K562 (cell line): ENCODE results near the gene DLK1. TPM values are rescaled to one million over a fixed set of nuclear protein-coding genes. Genes with fewer than 3 reads are reported as not detected.

Experiments
- AFF1 ChIP-seq, 2 experiments: fragments of 450-650 bp; IDR thresholded peaks; 2 replicates each; pipeline ENCODE4 v1.6.1; 2018; ENCODE audit warnings: mild to moderate bottlenecking in 2 of 2, low read depth in 1 of 2; ENCODE audit not compliant: partially characterized antibody in 2 of 2
- ARID3B ChIP-seq: fragments of 250-450 bp; sonication (Bioruptor Pico); IDR thresholded peaks from 2 replicates; pipeline ENCODE4 v1.4.0; 2020; ENCODE audit warnings: borderline replicate concordance
- CBFB ChIP-seq: sonication (generic); formaldehyde crosslinking; IDR thresholded peaks from 2 replicates; pipeline ENCODE4 v1.4.0; 2020; ENCODE audit warnings: mild to moderate bottlenecking, missing genetic modification reagents
- CTBP1 ChIP-seq: fragments of 450-650 bp; IDR thresholded peaks from 2 replicates; pipeline ENCODE4 v1.6.1; 2016; ENCODE audit warnings: borderline replicate concordance
- EP300 ChIP-seq: IDR thresholded peaks from 2 replicates; pipeline ENCODE4 v1.6.1; 2012; ENCODE audit warnings: low read length, improper control_type of control experiment
- FOXM1 ChIP-seq, 2 experiments: fragments of 450-650 bp in 1 of 2; sonication (generic) in 1 of 2; formaldehyde crosslinking in 1 of 2; IDR thresholded peaks; 2 replicates each; pipeline versions ENCODE4 v1.6.1 to v1.9.0; 2017 to 2022; ENCODE audit warnings: low read depth in 2 of 2, mild to moderate bottlenecking in 2 of 2, missing genetic modification reagents in 1 of 2, moderate library complexity in 1 of 2
- GATA2 ChIP-seq: sonication (generic); formaldehyde crosslinking; IDR thresholded peaks from 2 replicates; pipeline ENCODE4 v1.4.0; 2020; ENCODE audit warnings: mild to moderate bottlenecking, missing genetic modification reagents
- ID3 ChIP-seq, 2 experiments: fragments of 250-450 bp in 1 of 2; fragments of 450-650 bp in 1 of 2; sonication (Bioruptor Pico) in 1 of 2; IDR thresholded peaks; 2 replicates each; pipeline versions ENCODE4 v1.6.1 to v1.8.0; 2016 to 2021; ENCODE audit warnings: mild to moderate bottlenecking in 2 of 2, moderate library complexity in 2 of 2, missing compliant biosample characterization in 1 of 2, missing genetic modification characterization in 1 of 2
- KLF10 ChIP-seq: fragments of 250-450 bp; sonication (Bioruptor Pico); IDR thresholded peaks from 2 replicates; pipeline ENCODE4 v1.6.1; 2021; ENCODE audit warnings: matching md5 sums
- RAD51 ChIP-seq: fragments of 450-650 bp; IDR thresholded peaks from 2 replicates; pipeline ENCODE4 v1.7.1; 2016; ENCODE audit warnings: low read depth, mild to moderate bottlenecking, borderline replicate concordance
- TAF1 ChIP-seq: IDR thresholded peaks from 2 replicates; pipeline ENCODE4 v1.6.1; 2011; ENCODE audit warnings: mild to moderate bottlenecking, low read length, moderate library complexity; ENCODE audit not compliant: insufficient read depth, control insufficient read depth, severe bottlenecking; ENCODE audit errors: extremely low read depth
- TAL1 ChIP-seq: fragments of 450-650 bp; IDR thresholded peaks from 2 replicates; pipeline ENCODE4 v1.6.1; 2016; ENCODE audit warnings: mild to moderate bottlenecking
- VEZF1 ChIP-seq: fragments of 200-800 bp; sonication (Bioruptor generic); IDR thresholded peaks from 2 replicates; pipeline ENCODE4 v1.6.1; 2017; ENCODE audit warnings: missing genetic modification characterization, missing compliant biosample characterization
- ZBTB26 ChIP-seq: fragments of 450-650 bp; formaldehyde crosslinking; IDR thresholded peaks from 2 replicates; pipeline ENCODE4 v1.4.0; 2022; ENCODE audit warnings: missing genetic modification characterization
- ZFPM2 ChIP-seq: fragments of 250-450 bp; sonication (Bioruptor Pico); IDR thresholded peaks from 2 replicates; pipeline ENCODE4 v1.5.1; 2022; ENCODE audit warnings: mild to moderate bottlenecking
- ZKSCAN3 ChIP-seq: fragments of 250-450 bp; sonication (Bioruptor Pico); IDR thresholded peaks from 2 replicates; pipeline ENCODE4 v1.4.0; 2020
- ZNF384 ChIP-seq: IDR thresholded peaks from 2 replicates; pipeline ENCODE4 v1.6.1; 2012; ENCODE audit warnings: low read depth, low read length, improper control_type of control experiment
- polyA plus RNA-seq, 8 experiments: library from polyadenylated mRNA; depleted of rRNA in 4 of 8; stranded (reverse) in 5 of 8; unstranded in 3 of 8; fragments of >200 nt; fragmentation: Nextera tagmentation in 2 of 8; fragmentation: Illumina TruSeq in 1 of 8; extraction: Ambion mirVana in 2 of 8; extraction: Trizol in 1 of 8; gene quantifications; 2 replicates each; pipeline versions ENCODE4 v1.2.1 to v1.2.3, GENCODE V29; 2011 to 2014; ENCODE audit warnings: inconsistent platforms in 1 of 8, missing spikeins in 1 of 8
- total RNA-seq, 7 experiments: library from RNA; depleted of rRNA in 6 of 7; stranded (reverse); fragments of >200 nt in 6 of 7; fragmentation: Illumina TruSeq in 2 of 7; extraction: Trizol in 2 of 7; gene quantifications; 2 replicates each; pipeline versions ENCODE4 v1.2.1 to v1.2.3, GENCODE V29; 2011 to 2021; ENCODE audit warnings: low replicate concordance in 1 of 7

The DLK1 gene
- total and polyA plus RNA-seq, 9 of the 15 experiments (the other 6 are each of a cell fraction or from before 2014, with no cell fraction given) = 4.4 to 97.2 (median 15.3) TPM

- TF ChIP-seq ZBTB26 (no peak), FOXM1 (IDR thresholded peaks at IDR 0.05; ENCODE audit: low read depth) (no peak), FOXM1 (CRISPR knock-in tag; IDR thresholded peaks at IDR 0.05; ENCODE audit: low read depth) (no peak), CTBP1 (0 out of 2 replicates have a peak, but pooled peaks have one; percentile 50), ID3 (CRISPR knock-in tag; IDR thresholded peaks at IDR 0.05) (no peak), ID3 (tag; IDR thresholded peaks at IDR 0.05) (no peak), RAD51 (no peak), ZNF384 (no peak), VEZF1 (CRISPR knock-in tag) (peak; percentile 16; the same call in 1 of the 2 replicates), EP300 (peak; percentile 65; the same call in 1 of the 2 replicates), CBFB (CRISPR knock-in tag) (no peak), AFF1 (IDR thresholded peaks at IDR 0.05; ENCODE audit: low read depth in 1 of 2, partially characterized antibody in 2 of 2) (no peak), TAF1 (no peak), GATA2 (CRISPR knock-in tag) (peak; percentile 87), KLF10 (CRISPR knock-in tag) (no peak), ARID3B (no peak), ZKSCAN3 (CRISPR knock-in tag) (no peak), TAL1 (no peak), ZFPM2 (CRISPR knock-in tag) (no peak)
Measured at GRCh38 chr14:100698666-100699448, 27.8 kb upstream of the DLK1 start (continued).
